ENCODE measurements around the gene ST6GALNAC4. TPM values are rescaled to one million over a fixed set of nuclear protein-coding genes. Genes with fewer than 3 reads are reported as not detected.

The ST6GALNAC4 gene, protein sequence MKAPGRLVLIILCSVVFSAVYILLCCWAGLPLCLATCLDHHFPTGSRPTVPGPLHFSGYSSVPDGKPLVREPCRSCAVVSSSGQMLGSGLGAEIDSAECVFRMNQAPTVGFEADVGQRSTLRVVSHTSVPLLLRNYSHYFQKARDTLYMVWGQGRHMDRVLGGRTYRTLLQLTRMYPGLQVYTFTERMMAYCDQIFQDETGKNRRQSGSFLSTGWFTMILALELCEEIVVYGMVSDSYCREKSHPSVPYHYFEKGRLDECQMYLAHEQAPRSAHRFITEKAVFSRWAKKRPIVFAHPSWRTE
- total RNA-seq = 10 to 100 TPM; 24.9 to 40.7 (median 35.1) TPM
- total RNA-seq (2013) = 14.1 TPM
- total RNA-seq = 2.6 to 32.3 (median 22.5) reads per million in 29 experiments

- H3K4me1 ChIP-seq (ENCODE audit: control insufficient read depth in 1 of 2, extremely low read depth in 1 of 2, insufficient read depth in 2 of 2, low read length in 2 of 2) = peaks cover 16 to 58% of the 10 kb centered on the region in 2 experiments
- peak within 1 kb of the TSS; percentile 16 for H3K27ac ChIP-seq (ENCODE audit: low read length)
- Mint-ChIP-seq H3K9me3 (no peaks in the 10 kb centered on the region), H3K4me3 (peak within 1 kb of the TSS; percentile 80 to 82 (median 81)), H3K36me3 (peaks cover 15% of the 10 kb centered on the region), H3K27ac (peak within 1 kb of the TSS; percentile 82 to 89), H3K27me3 (no peaks in the 10 kb centered on the region), H3K4me1 (peaks cover 43 to 63% (median 49%) of the 10 kb centered on the region in 3 donors)
- peak; percentile 94 to 98 (median 96) for ATAC-seq (replicated peaks in 1 of 4)
- H3K36me3 ChIP-seq (ENCODE audit: control insufficient read depth in 2 of 2, extremely low read depth in 1 of 2, insufficient read depth in 1 of 2, low read length in 1 of 2) = peaks cover 4 to 12% of the 10 kb centered on the region in 2 donors
- H3K4me3 ChIP-seq (ENCODE audit: control insufficient read depth in 1 of 2, extremely low read depth in 1 of 2, low read length in 1 of 2) = peak within 1 kb of the TSS; percentile 77 to 89
- ChIA-PET CTCF (interaction anchor here (0.5 to 2.6 kb wide), 15 partner anchors 8 to 1190 kb away, joined by 3 to 14 read pairs (median 4); partner anchors contain the start of genes PIP5KL1 (in 1 of the 2) and TOR2A (in 1 of the 2)), POLR2A (interaction anchor here in 1 of 2 donors (0.6 to 2.0 kb wide), 7 partner anchors 11 to 1264 kb away, joined by 3 to 15 read pairs (median 5); partner anchors contain the start of gene ST6GALNAC6)
- DNase-seq = peak; percentile 83 to 97 (median 92)
- under 1% methylated on average over 65 of the region's 71 CpGs for WGBS (ENCODE audit: insufficient coverage)
- H3K27me3 ChIP-seq (replicated peaks in 1 of 2; ENCODE audit: control insufficient read depth in 2 of 2, extremely low read depth in 1 of 2, insufficient read depth in 2 of 2, low read length in 1 of 2) = peaks cover 0 to 10% of the 10 kb centered on the region in 2 experiments
- no peaks in the 10 kb centered on the region for H3K9me3 ChIP-seq
Measured at GRCh38 chr9:127916720-127917581, at the start of gene ST6GALNAC4. TSS of gene ST6GALNAC4 (minus strand) at chr9:127917041. CDS start at chr9:127916419, 622 bp downstream.

- Mint-ChIP-seq H3K4me1 (peaks cover 96 to 99% (median 97%) of the 10 kb centered on the region in 3 donors), H3K36me3 (peaks cover 50% of the 10 kb centered on the region), H3K4me3 (peak overlapping the region; percentile 91 to 97 (median 96)), H3K27me3 (no peaks in the 10 kb centered on the region), H3K9me3 (no peaks in the 10 kb centered on the region), H3K27ac (peak overlapping the region; percentile 88 to 99)
- POLR2A ChIA-PET = interaction anchor here in 1 of 2 donors (0.6 kb wide), 1 partner anchor 9 kb away, joined by 9 read pairs; no protein-coding TSS in a partner anchor
- 60% methylated on average over 1 of the region's 6 CpGs for WGBS (ENCODE audit: insufficient coverage)
- Histone ChIP-seq H3K27ac (ENCODE audit: low read length) (peak overlapping the region; percentile 59), H3K36me3 (ENCODE audit: control insufficient read depth in 2 of 2, extremely low read depth in 1 of 2, insufficient read depth in 1 of 2, low read length in 1 of 2) (peaks cover 11 to 24% of the 10 kb centered on the region in 2 donors), H3K4me3 (ENCODE audit: control insufficient read depth in 1 of 2, extremely low read depth in 1 of 2, low read length in 1 of 2) (peak overlapping the region in 1 of 2 donors; percentile 29), H3K4me1 (ENCODE audit: control insufficient read depth in 1 of 2, extremely low read depth in 1 of 2, insufficient read depth in 2 of 2, low read length in 2 of 2) (peaks cover 77 to 99% of the 10 kb centered on the region in 2 experiments), H3K27me3 (replicated peaks in 1 of 2; ENCODE audit: control insufficient read depth in 2 of 2, extremely low read depth in 1 of 2, insufficient read depth in 2 of 2, low read length in 1 of 2) (no peaks in the 10 kb centered on the region), H3K9me3 (no peaks in the 10 kb centered on the region)
- no peak for DNase-seq
- no peak for ATAC-seq (replicated peaks in 1 of 4)
- CTCF ChIA-PET = interaction anchor here in 1 of 2 donors (1.2 kb wide), 1 partner anchor 69 kb away, joined by 5 read pairs; no protein-coding TSS in a partner anchor
Measured at GRCh38 chr9:127965953-127966352, 49.1 kb upstream of the ST6GALNAC4 start.

DNA sequence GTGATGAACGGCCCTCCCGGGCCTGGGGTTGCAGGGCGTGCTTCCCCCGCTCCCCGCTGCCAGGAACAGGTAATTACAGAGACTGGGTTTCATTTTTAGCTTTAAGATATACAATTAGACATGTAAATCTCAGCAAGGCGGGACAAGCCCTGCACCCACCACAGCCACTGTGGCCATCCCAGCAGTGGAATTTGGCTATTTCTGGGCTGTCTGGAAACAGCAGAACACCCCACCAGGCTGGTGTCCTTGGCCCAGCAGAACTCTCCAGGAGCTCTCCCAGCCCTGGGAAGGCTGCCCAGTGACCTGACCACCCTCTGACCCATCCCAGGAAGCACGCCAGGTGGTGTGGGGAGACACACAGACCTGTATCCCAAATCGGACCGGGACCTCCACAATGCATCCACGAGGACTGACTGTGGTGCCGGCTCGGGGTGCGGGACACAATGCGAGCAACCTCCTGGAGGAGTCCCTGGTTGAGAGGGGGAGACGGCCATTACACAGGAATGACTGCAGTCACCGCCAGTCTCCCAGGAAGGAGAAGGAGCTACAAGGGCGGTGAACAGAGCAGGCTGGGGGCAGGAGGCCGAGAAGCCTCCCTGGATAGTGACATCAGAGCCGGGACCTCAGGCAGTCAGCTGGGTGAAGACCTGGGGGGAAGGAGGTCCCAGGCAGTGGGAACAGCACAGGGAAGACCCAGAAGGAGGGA, 46.7 kb upstream of the ST6GALNAC4 start:
- CTCF ChIA-PET = interaction anchor here (0.6 to 1.9 kb wide), 3 partner anchors 20 to 93 kb away, joined by 3 to 10 read pairs (median 4); no protein-coding TSS in a partner anchor
- H3K27ac Mint-ChIP-seq = peak overlapping the region; percentile 88 to 97
- POLR2A ChIA-PET = no interaction called here
- H3K9me3 ChIP-seq = no peaks in the 10 kb centered on the region
- H3K27me3 ChIP-seq (replicated peaks in 1 of 2; ENCODE audit: control insufficient read depth in 2 of 2, extremely low read depth in 1 of 2, insufficient read depth in 2 of 2, low read length in 1 of 2) = no peaks in the 10 kb centered on the region
- peak in 2 of 4 experiments; percentile 4 to 25 for ATAC-seq (replicated peaks in 1 of 4)
- H3K27ac ChIP-seq (ENCODE audit: low read length) = peak overlapping the region; percentile 69
- peaks cover 69 to 89% of the 10 kb centered on the region in 2 experiments for H3K4me1 ChIP-seq (ENCODE audit: control insufficient read depth in 1 of 2, extremely low read depth in 1 of 2, insufficient read depth in 2 of 2, low read length in 2 of 2)
- no peak for DNase-seq
- H3K36me3 Mint-ChIP-seq = peaks cover 46% of the 10 kb centered on the region
- H3K27me3 Mint-ChIP-seq = no peaks in the 10 kb centered on the region
- H3K36me3 ChIP-seq (ENCODE audit: control insufficient read depth in 2 of 2, extremely low read depth in 1 of 2, insufficient read depth in 1 of 2, low read length in 1 of 2) = peaks cover 7 to 20% of the 10 kb centered on the region in 2 donors
- 86% methylated on average over 11 of the region's 19 CpGs for WGBS (ENCODE audit: insufficient coverage)
- H3K9me3 Mint-ChIP-seq = no peaks in the 10 kb centered on the region
- H3K4me1 Mint-ChIP-seq = peaks cover 96 to 99% (median 97%) of the 10 kb centered on the region in 3 donors
- peak overlapping the region in 1 of 2 donors; percentile 2 for H3K4me3 ChIP-seq (ENCODE audit: control insufficient read depth in 1 of 2, extremely low read depth in 1 of 2, low read length in 1 of 2)
- H3K4me3 Mint-ChIP-seq = peak overlapping the region; percentile 62 to 96 (median 91)

DNA sequence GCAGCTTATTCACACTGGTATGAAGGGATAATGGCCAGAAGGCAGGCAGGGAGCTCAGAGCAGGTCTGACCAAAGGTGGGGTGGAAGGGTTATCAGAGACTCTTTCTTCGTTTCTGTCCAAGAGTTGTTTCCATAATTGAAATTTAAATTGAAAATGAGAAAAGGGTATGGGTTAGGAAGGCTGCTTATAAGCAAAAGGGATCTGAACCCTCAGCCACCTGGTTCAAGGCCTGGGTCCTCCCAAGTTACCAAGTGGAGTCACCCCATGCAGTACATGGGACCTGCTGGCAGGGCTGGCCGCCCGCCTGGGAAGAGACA, 46.2 kb upstream of the ST6GALNAC4 start:
- H3K27ac ChIP-seq (ENCODE audit: low read length) = peak overlapping the region; percentile 69
- POLR2A ChIA-PET = no interaction called here
- 56% methylated on average over 3 of the region's 3 CpGs for WGBS (ENCODE audit: insufficient coverage)

GRCh38 chr9:127962278-127962677, 45.4 kb upstream of the ST6GALNAC4 start:
- DNase-seq (no peak), ATAC-seq (replicated peaks in 1 of 4) (no peak)
- H3K27me3 Mint-ChIP-seq = no peaks in the 10 kb centered on the region
- peak overlapping the region; percentile 88 to 97 for H3K27ac Mint-ChIP-seq
- H3K9me3 Mint-ChIP-seq = no peaks in the 10 kb centered on the region
- 29% methylated on average over 1 of the region's 3 CpGs for WGBS (ENCODE audit: insufficient coverage)
- peaks cover 64 to 89% of the 10 kb centered on the region in 2 experiments for H3K4me1 ChIP-seq (ENCODE audit: control insufficient read depth in 1 of 2, extremely low read depth in 1 of 2, insufficient read depth in 2 of 2, low read length in 2 of 2)
- peaks cover 4 to 20% of the 10 kb centered on the region in 2 donors for H3K36me3 ChIP-seq (ENCODE audit: control insufficient read depth in 2 of 2, extremely low read depth in 1 of 2, insufficient read depth in 1 of 2, low read length in 1 of 2)
- no peaks in the 10 kb centered on the region for H3K9me3 ChIP-seq
- H3K4me1 Mint-ChIP-seq = peaks cover 94 to 99% (median 97%) of the 10 kb centered on the region in 3 donors
- H3K4me3 Mint-ChIP-seq = peak overlapping the region; percentile 62 to 96 (median 91)
- peak overlapping the region; percentile 69 for H3K27ac ChIP-seq (ENCODE audit: low read length)
- ChIA-PET POLR2A (no interaction called here), CTCF (interaction anchor here in 1 of 2 donors (1.9 kb wide), 1 partner anchor 19 kb away, joined by 4 read pairs; no protein-coding TSS in a partner anchor)
- no peaks in the 10 kb centered on the region for H3K27me3 ChIP-seq (replicated peaks in 1 of 2; ENCODE audit: control insufficient read depth in 2 of 2, extremely low read depth in 1 of 2, insufficient read depth in 2 of 2, low read length in 1 of 2)
- H3K36me3 Mint-ChIP-seq = peaks cover 44% of the 10 kb centered on the region
- no peak overlapping the region for H3K4me3 ChIP-seq (ENCODE audit: control insufficient read depth in 1 of 2, extremely low read depth in 1 of 2, low read length in 1 of 2)

More for the DNA sequence above, 46.2 kb upstream of the ST6GALNAC4 start:
- peaks cover 65 to 89% of the 10 kb centered on the region in 2 experiments for H3K4me1 ChIP-seq (ENCODE audit: control insufficient read depth in 1 of 2, extremely low read depth in 1 of 2, insufficient read depth in 2 of 2, low read length in 2 of 2)
- Mint-ChIP-seq H3K27me3 (no peaks in the 10 kb centered on the region), H3K4me1 (peaks cover 96 to 99% (median 97%) of the 10 kb centered on the region in 3 donors), H3K4me3 (peak overlapping the region; percentile 62 to 96 (median 91)), H3K36me3 (peaks cover 44% of the 10 kb centered on the region), H3K27ac (peak overlapping the region; percentile 88 to 97), H3K9me3 (no peaks in the 10 kb centered on the region)
- no peaks in the 10 kb centered on the region for H3K27me3 ChIP-seq (replicated peaks in 1 of 2; ENCODE audit: control insufficient read depth in 2 of 2, extremely low read depth in 1 of 2, insufficient read depth in 2 of 2, low read length in 1 of 2)
- H3K36me3 ChIP-seq (ENCODE audit: control insufficient read depth in 2 of 2, extremely low read depth in 1 of 2, insufficient read depth in 1 of 2, low read length in 1 of 2) = peaks cover 4 to 20% of the 10 kb centered on the region in 2 donors
- ATAC-seq (replicated peaks in 1 of 4) (no peak), DNase-seq (no peak)
- CTCF ChIA-PET = interaction anchor here (0.7 to 1.9 kb wide), 2 partner anchors 20 to 56 kb away, joined by 3 to 4 read pairs; no protein-coding TSS in a partner anchor
- peak overlapping the region in 1 of 2 donors; percentile 2 for H3K4me3 ChIP-seq (ENCODE audit: control insufficient read depth in 1 of 2, extremely low read depth in 1 of 2, low read length in 1 of 2)
- H3K9me3 ChIP-seq = no peaks in the 10 kb centered on the region
